Mesenchymal stem cell (in vitro differentiated cells and primary cell): Measurements from ENCODE around the gene M6PR.

Experiments used
- DNase-seq: peaks from one replicate; pipeline ENCODE4 v3.0.0-alpha.2; 2013
- H2AFZ ChIP-seq: one replicate; pipeline ENCODE4 v1.6.1; 2013; ENCODE audit warnings: low read depth, mild to moderate bottlenecking, control low read depth, inconsistent platforms, low read length, moderate library complexity
- H2AK5ac ChIP-seq: 2 replicates; pipeline ENCODE4 v1.6.1; 2013; ENCODE audit warnings: low read length, moderate library complexity, mild to moderate bottlenecking, inconsistent platforms; ENCODE audit not compliant: severe bottlenecking
- H2BK120ac ChIP-seq: one replicate; pipeline ENCODE4 v1.6.1; 2013; ENCODE audit warnings: low read depth, mild to moderate bottlenecking, inconsistent platforms, low read length, moderate library complexity
- H2BK12ac ChIP-seq, 2 experiments: one replicate each; pipeline ENCODE4 v1.6.1; 2013; ENCODE audit warnings: inconsistent platforms in 2 of 2, low read length in 2 of 2, mild to moderate bottlenecking in 2 of 2, moderate library complexity in 2 of 2, control low read depth in 1 of 2
- H2BK15ac ChIP-seq: one replicate; pipeline ENCODE4 v1.6.1; 2013; ENCODE audit warnings: mild to moderate bottlenecking, low read depth, inconsistent platforms; ENCODE audit not compliant: poor library complexity, severe bottlenecking
- H2BK5ac ChIP-seq: 2 replicates; pipeline ENCODE4 v1.6.1; 2013; ENCODE audit warnings: low read depth, mild to moderate bottlenecking, low read length, control low read depth, inconsistent platforms; ENCODE audit not compliant: poor library complexity, severe bottlenecking
- H3K14ac ChIP-seq, 2 experiments: one replicate each; pipeline ENCODE4 v1.6.1; 2013; ENCODE audit warnings: inconsistent platforms in 2 of 2, low read length in 2 of 2, control low read depth in 1 of 2, mild to moderate bottlenecking in 1 of 2, moderate library complexity in 1 of 2
- H3K18ac ChIP-seq, 2 experiments: one replicate each; pipeline ENCODE4 v1.6.1; 2013; ENCODE audit warnings: inconsistent platforms in 2 of 2, low read length in 2 of 2, control low read depth in 1 of 2, low read depth in 1 of 2, mild to moderate bottlenecking in 1 of 2
- H3K23ac ChIP-seq, 2 experiments: one replicate each; pipeline ENCODE4 v1.6.1; 2013; ENCODE audit warnings: inconsistent platforms in 2 of 2, low read length in 2 of 2, mild to moderate bottlenecking in 2 of 2, moderate library complexity in 2 of 2, control low read depth in 1 of 2
- H3K27ac ChIP-seq: 2 replicates; pipeline ENCODE4 v1.5.1; 2013; ENCODE audit warnings: mild to moderate bottlenecking, moderate library complexity, low read length, control low read depth, inconsistent platforms; ENCODE audit not compliant: poor library complexity, severe bottlenecking
- H3K27me3 ChIP-seq, 2 experiments: 2 replicates each; pipeline versions ENCODE4 v1.6.1 to v1.7.0; 2013; ENCODE audit warnings: low read length in 2 of 2, mild to moderate bottlenecking in 2 of 2, moderate library complexity in 2 of 2, control low read depth in 1 of 2, inconsistent platforms in 1 of 2; ENCODE audit not compliant: control insufficient read depth in 1 of 2, insufficient read depth in 1 of 2
- H3K36me3 ChIP-seq, 2 experiments: 2 replicates each; pipeline versions ENCODE4 v1.6.1 to v1.7.0; 2013; ENCODE audit warnings: low read length in 2 of 2, control low read depth in 1 of 2, inconsistent platforms in 1 of 2, low read depth in 1 of 2, mild to moderate bottlenecking in 1 of 2; ENCODE audit not compliant: insufficient read depth in 2 of 2, control insufficient read depth in 1 of 2
- H3K4ac ChIP-seq, 2 experiments: one replicate each; pipeline ENCODE4 v1.6.1; 2013; ENCODE audit warnings: inconsistent platforms in 2 of 2, low read length in 2 of 2, mild to moderate bottlenecking in 2 of 2, moderate library complexity in 2 of 2, control low read depth in 1 of 2, low read depth in 1 of 2
- H3K4me1 ChIP-seq: 2 replicates; pipeline ENCODE4 v1.6.1; 2013; ENCODE audit warnings: low read depth, low read length, control low read depth; ENCODE audit not compliant: control insufficient read depth, insufficient read depth
- H3K4me2 ChIP-seq: 2 replicates; pipeline ENCODE4 v1.6.1; 2013; ENCODE audit warnings: low read length, mild to moderate bottlenecking, inconsistent platforms; ENCODE audit not compliant: poor library complexity, severe bottlenecking
- H3K4me3 ChIP-seq, 2 experiments: 2 replicates each; pipeline versions ENCODE4 v1.5.1 to v1.7.0; 2013; ENCODE audit warnings: low read length in 2 of 2, mild to moderate bottlenecking in 2 of 2, control low read depth in 1 of 2, low read depth in 1 of 2; ENCODE audit not compliant: insufficient read depth in 1 of 2
- H3K79me1 ChIP-seq: replicated peaks from 2 replicates; pipeline ENCODE4 v1.6.1; 2013; ENCODE audit warnings: mild to moderate bottlenecking, control low read depth, low read length, inconsistent platforms; ENCODE audit not compliant: poor library complexity, severe bottlenecking
- H3K9ac ChIP-seq: 2 replicates; pipeline ENCODE4 v1.7.0; 2013; ENCODE audit warnings: mild to moderate bottlenecking, low read length, moderate library complexity
- H3K9me3 ChIP-seq: 2 replicates; pipeline ENCODE4 v1.7.0; 2013; ENCODE audit warnings: mild to moderate bottlenecking, low read length; ENCODE audit not compliant: control insufficient read depth
- H4K8ac ChIP-seq: one replicate; pipeline ENCODE4 v1.6.1; 2013; ENCODE audit warnings: inconsistent platforms, mild to moderate bottlenecking, low read length, moderate library complexity
- H4K91ac ChIP-seq: one replicate; pipeline ENCODE4 v1.6.1; 2013; ENCODE audit warnings: mild to moderate bottlenecking, low read length, inconsistent platforms
- whole genome bisulfite sequencing: methylation state at CpG from one replicate; pipeline ENCODE4 v1.1.7; 2013; ENCODE audit warnings: mixed read lengths; 5-methylcytosine and 5-hydroxymethylcytosine counted together

Gene M6PR

DNA sequence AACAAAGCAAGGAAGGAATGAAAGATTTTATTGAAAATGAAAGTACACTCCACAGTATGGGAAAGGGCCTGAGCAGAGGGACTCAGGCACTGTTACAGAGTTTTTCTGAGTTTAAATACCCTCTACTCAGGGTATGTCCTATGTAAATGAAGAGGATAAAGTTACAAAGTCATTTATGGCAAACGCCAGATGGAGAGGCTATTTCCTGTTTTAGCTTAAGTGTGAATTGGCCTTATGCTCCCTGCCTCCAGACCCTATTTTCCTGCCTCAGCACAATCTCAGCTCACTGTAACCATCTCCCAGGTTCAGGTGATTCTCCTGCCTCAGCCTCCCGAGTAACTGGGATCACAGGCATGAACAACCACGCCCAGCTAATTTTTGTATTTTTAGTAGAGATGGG lies 41.9 kb downstream of the M6PR start:
- Histone ChIP-seq H3K14ac (no peak overlapping the region), H2BK15ac (no peak overlapping the region), H3K79me1 (no peaks in the 10 kb centered on the region), H3K4me3 (no peak overlapping the region), H3K4ac (no peak overlapping the region), H3K9me3 (no peaks in the 10 kb centered on the region), H2BK120ac (no peak overlapping the region), H2AK5ac (no peak overlapping the region), H3K23ac (no peak overlapping the region), H4K91ac (no peak overlapping the region), H2BK5ac (no peak overlapping the region), H2AFZ (no peak overlapping the region), H3K36me3 (no peaks in the 10 kb centered on the region), H3K27me3 (no peaks in the 10 kb centered on the region), H3K9ac (no peak overlapping the region), H3K4me2 (no peak overlapping the region), H3K27ac (no peak overlapping the region), H3K18ac (no peak overlapping the region), H4K8ac (no peak overlapping the region), H3K4me1 (peaks cover 1% of the 10 kb centered on the region), H2BK12ac (no peak overlapping the region)
- 86% methylated on average over 2 of the region's 3 CpGs for WGBS
- DNase-seq = no peak

DNA sequence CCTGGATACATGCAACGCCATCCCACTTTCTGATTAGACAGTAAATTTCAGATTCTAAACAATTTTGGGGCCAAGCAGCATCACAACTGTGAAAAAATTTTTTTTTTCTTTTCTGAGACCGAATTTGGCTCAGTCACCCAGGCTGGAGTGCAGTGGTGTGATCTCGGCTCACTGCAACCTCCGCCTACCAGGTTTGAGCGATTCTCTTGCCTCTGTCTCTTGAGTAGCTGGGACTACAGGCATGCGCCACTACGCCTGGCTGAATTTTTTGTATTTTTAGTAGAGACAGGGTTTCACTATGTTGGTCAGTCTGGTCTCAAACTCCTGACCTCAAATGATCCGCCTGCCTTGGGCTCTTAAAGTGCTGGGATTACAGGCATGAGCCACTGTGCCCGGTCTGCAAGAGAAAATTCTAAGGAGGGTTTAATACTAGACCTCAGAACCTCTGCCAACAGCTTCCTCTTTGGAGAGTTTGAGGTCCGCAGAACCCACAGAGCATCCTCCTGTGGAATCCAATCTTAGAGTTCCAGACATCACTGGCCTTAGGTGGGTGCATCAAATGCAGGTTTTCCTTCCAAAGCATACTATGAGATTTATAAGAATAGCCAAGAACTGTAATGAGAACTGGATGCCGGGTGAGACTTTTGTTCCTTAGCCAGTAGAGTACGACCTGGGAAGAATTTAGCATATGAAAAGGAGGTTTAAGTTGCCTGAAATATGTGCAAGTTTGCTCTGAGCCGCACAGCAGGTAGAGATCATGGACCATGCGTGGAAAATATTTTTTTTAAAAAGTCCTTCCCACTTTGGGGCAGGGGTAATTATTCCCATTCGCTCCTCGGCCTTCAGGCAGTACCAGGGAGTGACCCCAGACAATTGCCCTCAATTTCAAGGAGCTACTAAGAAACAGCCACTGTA lies 42.9 kb downstream of the M6PR start:
- Histone ChIP-seq H2BK120ac (no peak overlapping the region), H3K27me3 (no peaks in the 10 kb centered on the region), H2AFZ (no peak overlapping the region), H3K4ac (no peak overlapping the region), H2BK12ac (no peak overlapping the region), H2BK15ac (no peak overlapping the region), H3K9me3 (no peaks in the 10 kb centered on the region), H4K8ac (no peak overlapping the region), H2AK5ac (no peak overlapping the region), H3K4me1 (peaks cover 1% of the 10 kb centered on the region), H2BK5ac (no peak overlapping the region), H3K36me3 (no peaks in the 10 kb centered on the region), H3K9ac (no peak overlapping the region), H3K27ac (no peak overlapping the region), H3K23ac (no peak overlapping the region), H3K4me2 (no peak overlapping the region), H3K4me3 (no peak overlapping the region), H3K18ac (no peak overlapping the region), H3K79me1 (no peaks in the 10 kb centered on the region), H3K14ac (no peak overlapping the region), H4K91ac (no peak overlapping the region)
- no peak for DNase-seq
- WGBS = 89% methylated on average over 15 of the region's 16 CpGs

DNA sequence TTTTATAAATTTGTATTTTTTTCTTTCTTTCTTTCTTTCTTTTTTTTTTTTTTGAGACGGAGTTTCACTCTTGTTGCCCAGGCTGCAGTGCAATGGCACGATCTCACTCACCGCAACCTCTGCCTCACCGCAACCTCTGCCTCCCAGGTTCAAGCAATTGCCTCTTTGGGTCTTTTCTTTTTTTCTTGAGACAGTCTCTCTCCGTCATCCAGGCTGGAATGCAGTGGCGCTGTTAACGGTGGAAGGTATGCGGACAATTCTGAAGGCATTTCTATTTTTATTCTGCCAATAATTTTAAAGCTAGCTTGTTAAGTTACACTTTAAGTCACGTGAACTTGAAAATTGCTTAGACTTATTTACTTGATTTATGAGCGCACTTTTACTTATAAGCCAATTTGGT lies 43.9 kb downstream of the M6PR start:
- no peak for DNase-seq
- H3K9me3 ChIP-seq = no peaks in the 10 kb centered on the region
- 79% methylated on average over 6 of the region's 10 CpGs for WGBS
- no peak overlapping the region for H2BK120ac ChIP-seq
- no peak overlapping the region for H3K23ac ChIP-seq
- no peak overlapping the region for H3K27ac ChIP-seq
- peaks cover 1% of the 10 kb centered on the region for H3K4me1 ChIP-seq
- no peak overlapping the region for H2BK15ac ChIP-seq
- H4K8ac ChIP-seq = no peak overlapping the region
- H3K36me3 ChIP-seq = no peaks in the 10 kb centered on the region
- no peak overlapping the region for H3K4me2 ChIP-seq
- no peak overlapping the region for H3K4ac ChIP-seq
- H3K27me3 ChIP-seq = no peaks in the 10 kb centered on the region
- no peak overlapping the region for H2AFZ ChIP-seq
- H2AK5ac ChIP-seq = no peak overlapping the region
- no peak overlapping the region for H4K91ac ChIP-seq
- H3K18ac ChIP-seq = no peak overlapping the region
- H2BK5ac ChIP-seq = no peak overlapping the region
- no peak overlapping the region for H2BK12ac ChIP-seq
- H3K4me3 ChIP-seq = no peak overlapping the region
- no peaks in the 10 kb centered on the region for H3K79me1 ChIP-seq
- H3K14ac ChIP-seq = no peak overlapping the region
- no peak overlapping the region for H3K9ac ChIP-seq

DNA sequence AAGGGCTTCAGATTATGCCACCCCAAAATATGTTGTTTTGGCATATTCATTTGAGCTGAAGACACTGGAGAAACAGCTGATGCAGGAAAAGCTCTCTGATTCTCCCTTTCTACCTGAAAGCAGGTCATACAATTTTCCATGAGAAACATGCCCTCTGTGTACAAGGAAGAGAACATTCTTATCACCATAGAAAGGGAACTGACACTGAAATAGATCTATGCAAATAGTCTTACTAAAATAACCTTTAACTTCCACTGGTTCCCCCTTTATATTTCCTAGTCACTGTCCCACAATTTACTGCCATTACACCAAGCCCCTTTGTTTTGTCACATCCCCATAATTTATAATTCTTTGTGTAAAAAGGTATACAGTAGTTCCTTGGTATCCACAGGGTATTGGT lies 44.8 kb downstream of the M6PR start:
- Histone ChIP-seq H3K4me2 (no peak overlapping the region), H3K4ac (no peak overlapping the region)

More for the DNA sequence above, 44.8 kb downstream of the M6PR start:
- H3K14ac ChIP-seq = no peak overlapping the region
- no peak overlapping the region for H2BK5ac ChIP-seq
- H2BK12ac ChIP-seq = no peak overlapping the region
- H2AFZ ChIP-seq = no peak overlapping the region
- no peak overlapping the region for H3K18ac ChIP-seq
- DNase-seq = no peak
- no peaks in the 10 kb centered on the region for H3K27me3 ChIP-seq
- no peak overlapping the region for H4K8ac ChIP-seq
- H2BK15ac ChIP-seq = no peak overlapping the region
- no peaks in the 10 kb centered on the region for H3K79me1 ChIP-seq
- no peak overlapping the region for H3K4me3 ChIP-seq
- H3K36me3 ChIP-seq = no peaks in the 10 kb centered on the region
- no peak overlapping the region for H3K23ac ChIP-seq
- no peak overlapping the region for H4K91ac ChIP-seq
- H2BK120ac ChIP-seq = no peak overlapping the region
- H3K4me1 ChIP-seq = peaks cover 1% of the 10 kb centered on the region
- no peak overlapping the region for H3K9ac ChIP-seq
- H3K27ac ChIP-seq = no peak overlapping the region
- no peak overlapping the region for H2AK5ac ChIP-seq
- no peaks in the 10 kb centered on the region for H3K9me3 ChIP-seq
